ENCODE results near the gene EPX.
"Not testable (repeated sequence)": the region's sequence is repeated elsewhere in the genome, so short reads cannot be mapped to it uniquely, and the experiment has no call there.

EPX gene

GRCh38 chr17:58192612-58193011 is at the start of gene EPX:
TSS of gene EPX (plus strand) at chr17:58192726. CDS start at chr17:58192847, 121 bp downstream.
- DNase-seq (ENCODE audit: low spot score): no peak

- not testable (repeated sequence) for DNase-seq (ENCODE audit: low spot score)
Measured at GRCh38 chr17:58143335-58143734, 49.2 kb upstream of the EPX start.

GRCh38 chr17:58144801-58145200 is 47.7 kb upstream of the EPX start:
- no peak for DNase-seq (ENCODE audit: low spot score)

GRCh38 chr17:58147930-58148434 is 44.5 kb upstream of the EPX start, which contains the start of gene OR4D1:
TSS of gene OR4D1 (plus strand) at chr17:58148384. CDS start at chr17:58155154, 6,770 bp downstream.
- DNase-seq (ENCODE audit: low spot score): no peak

- no peak for DNase-seq (ENCODE audit: low spot score)
Measured at GRCh38 chr17:58148609-58149008, 43.9 kb upstream of the EPX start.

GRCh38 chr17:58150394-58150793 is 42.1 kb upstream of the EPX start:
- no peak for DNase-seq (ENCODE audit: low spot score)

- peak; percentile 82 for DNase-seq (ENCODE audit: low spot score)
Measured at GRCh38 chr17:58153046-58153445, 39.5 kb upstream of the EPX start.

- DNase-seq (ENCODE audit: low spot score): no peak
Measured at GRCh38 chr17:58153671-58154070, 38.9 kb upstream of the EPX start.

GRCh38 chr17:58156839-58157803 is 35.4 kb upstream of the EPX start:
- peak; percentile 47 for DNase-seq (ENCODE audit: low spot score)

GRCh38 chr17:58158181-58158580 is 34.3 kb upstream of the EPX start:
- no peak for DNase-seq (ENCODE audit: low spot score)

GRCh38 chr17:58161566-58161965 is 31.0 kb upstream of the EPX start:
- DNase-seq (ENCODE audit: low spot score): no peak

- DNase-seq (ENCODE audit: low spot score): no peak
Measured at GRCh38 chr17:58165981-58166380, 26.5 kb upstream of the EPX start.

- DNase-seq (ENCODE audit: low spot score): no peak
Measured at GRCh38 chr17:58166682-58167081, 25.8 kb upstream of the EPX start, which contains the start of gene OR4D2. TSS of gene OR4D2 (plus strand) at chr17:58166982. CDS start at chr17:58169656, 2,674 bp downstream.

GRCh38 chr17:58170622-58171021 is 21.9 kb upstream of the EPX start:
- peak; percentile 20 for DNase-seq (ENCODE audit: low spot score)

GRCh38 chr17:58172369-58173071 is 20.0 kb upstream of the EPX start:
- peak; percentile 69 for DNase-seq (ENCODE audit: low spot score)

- no peak for DNase-seq (ENCODE audit: low spot score)
Measured at GRCh38 chr17:58174871-58175270, 17.7 kb upstream of the EPX start.

- DNase-seq (ENCODE audit: low spot score): no peak
Measured at GRCh38 chr17:58176200-58176599, 16.3 kb upstream of the EPX start.

GRCh38 chr17:58181796-58182195 is 10.7 kb upstream of the EPX start:
- no peak for DNase-seq (ENCODE audit: low spot score)

- DNase-seq (ENCODE audit: low spot score): no peak
Measured at GRCh38 chr17:58183514-58183913, 9.0 kb upstream of the EPX start.

GRCh38 chr17:58184308-58184985 is 8.1 kb upstream of the EPX start:
- no peak for DNase-seq (ENCODE audit: low spot score)

- no peak for DNase-seq (ENCODE audit: low spot score)
Measured at GRCh38 chr17:58184986-58185761, 7.4 kb upstream of the EPX start.
